IMR-90 (cell line): ENCODE results near the gene BRCA2. TPM values are rescaled to one million over a fixed set of nuclear protein-coding genes. Genes with fewer than 3 reads are reported as not detected.
"Not testable (repeated sequence)": the region's sequence is repeated elsewhere in the genome, so short reads cannot be mapped to it uniquely, and the experiment has no call there.

Source experiments
- ATAC-seq: fragments of 200-7000 bp; cut with Tn5 transposase; 2 replicates; pipeline ENCODE4 v1.9.1; 2020; ENCODE audit warnings: low read depth, mild to moderate bottlenecking, moderate library complexity
- BruUV-seq: library from RNA; stranded (reverse); fragments of 400-500 nt; replicated peaks from 2 replicates; lab custom pipeline; 2021; lab: Mats Ljungman, UMichigan
- CTCF ChIA-PET: fragments of 300-600 bp; formaldehyde crosslinking; extraction: SDS; loops from one replicate; lab custom pipeline; 2021; ENCODE audit warnings: antibody characterized with exemption; lab: Yijun Ruan, JAX
- POLR2A ChIA-PET: fragments of 300-600 bp; sonication (Branson Sonifier 250); formaldehyde crosslinking; loops from one replicate; lab custom pipeline; 2022; ENCODE audit warnings: antibody characterized with exemption; ENCODE audit not compliant: unreplicated experiment; lab: Charles Lee
- DNase-seq: peaks from one replicate; pipeline ENCODE4 v3.0.0; 2013
- H2AFZ ChIP-seq: replicated peaks from 2 replicates; pipeline ENCODE3; 2013; ENCODE audit warnings: low read length, mild to moderate bottlenecking; ENCODE audit not compliant: poor library complexity
- H2AK5ac ChIP-seq: 2 replicates; pipeline ENCODE4 v1.6.1; 2013; ENCODE audit warnings: low read depth, low read length, inconsistent platforms
- H2AK9ac ChIP-seq: replicated peaks from 2 replicates; pipeline ENCODE3; 2013; ENCODE audit warnings: mild to moderate bottlenecking, low read depth, low read length, moderate library complexity; ENCODE audit not compliant: poor library complexity
- H2BK120ac ChIP-seq: 2 replicates; pipeline ENCODE4 v1.6.1; 2013; ENCODE audit warnings: low read depth, low read length, inconsistent platforms
- H2BK15ac ChIP-seq: 3 replicates; pipeline ENCODE4 v1.6.1; 2013; ENCODE audit warnings: low read depth, low read length, inconsistent platforms
- H2BK20ac ChIP-seq: 2 replicates; pipeline ENCODE4 v1.6.1; 2013; ENCODE audit warnings: low read depth, mild to moderate bottlenecking, inconsistent platforms, low read length, moderate library complexity
- H2BK5ac ChIP-seq: 2 replicates; pipeline ENCODE4 v1.6.1; 2013; ENCODE audit warnings: mild to moderate bottlenecking, low read depth, low read length, inconsistent platforms; ENCODE audit not compliant: poor library complexity, severe bottlenecking
- H3K14ac ChIP-seq: replicated peaks from 2 replicates; pipeline ENCODE4 v1.6.1; 2013; ENCODE audit warnings: low read depth, low read length, inconsistent platforms
- H3K18ac ChIP-seq: 2 replicates; pipeline ENCODE4 v1.6.1; 2013; ENCODE audit warnings: low read depth, low read length, control low read depth
- H3K23ac ChIP-seq: 2 replicates; pipeline ENCODE4 v1.6.1; 2013; ENCODE audit warnings: low read depth, low read length, inconsistent platforms
- H3K27ac ChIP-seq: 2 replicates; pipeline ENCODE4 v1.5.1; 2013; ENCODE audit warnings: mild to moderate bottlenecking, control low read depth, low read length; ENCODE audit not compliant: insufficient read depth
- H3K27me3 ChIP-seq: 2 replicates; pipeline ENCODE4 v1.6.1; 2013; ENCODE audit warnings: low read length; ENCODE audit not compliant: control insufficient read depth, insufficient read depth
- H3K36me3 ChIP-seq: 2 replicates; pipeline ENCODE4 v1.6.1; 2013; ENCODE audit warnings: low read length, mixed read lengths; ENCODE audit not compliant: control insufficient read depth, insufficient read depth
- H3K4ac ChIP-seq: 2 replicates; pipeline ENCODE4 v1.6.1; 2013; ENCODE audit warnings: low read depth, low read length, inconsistent platforms
- H3K4me1 ChIP-seq: 2 replicates; pipeline ENCODE4 v1.6.1; 2013; ENCODE audit warnings: low read length, mixed read lengths; ENCODE audit not compliant: control insufficient read depth, insufficient read depth
- H3K4me2 ChIP-seq: 2 replicates; pipeline ENCODE4 v1.6.1; 2013; ENCODE audit warnings: low read depth, mild to moderate bottlenecking, control low read depth, low read length, moderate library complexity
- H3K4me3 ChIP-seq: 2 replicates; pipeline ENCODE4 v1.5.1; 2013; ENCODE audit warnings: low read depth, mild to moderate bottlenecking, control low read depth, low read length, moderate library complexity; ENCODE audit not compliant: insufficient read depth
- H3K56ac ChIP-seq: 2 replicates; pipeline ENCODE4 v1.6.1; 2013; ENCODE audit warnings: low read length, inconsistent platforms; ENCODE audit not compliant: insufficient read depth; ENCODE audit errors: extremely low read depth
- H3K79me1 ChIP-seq, 2 experiments: 2 replicates each; pipeline ENCODE4 v1.6.1; 2013; ENCODE audit warnings: low read length in 2 of 2, inconsistent platforms in 1 of 2, low read depth in 1 of 2
- H3K9ac ChIP-seq: 2 replicates; pipeline ENCODE4 v1.6.1; 2013; ENCODE audit warnings: low read depth, low read length, control low read depth
- H3K9me1 ChIP-seq: 2 replicates; pipeline ENCODE4 v1.6.1; 2013; ENCODE audit warnings: low read length, inconsistent platforms; ENCODE audit not compliant: insufficient read depth
- H3K9me3 ChIP-seq: 2 replicates; pipeline ENCODE4 v1.6.1; 2013; ENCODE audit warnings: low read length; ENCODE audit not compliant: control insufficient read depth, insufficient read depth
- H4K20me1 ChIP-seq: 2 replicates; pipeline ENCODE4 v1.6.1; 2013; ENCODE audit warnings: low read length, inconsistent platforms; ENCODE audit not compliant: insufficient read depth
- H4K5ac ChIP-seq: 2 replicates; pipeline ENCODE4 v1.6.1; 2013; ENCODE audit warnings: mild to moderate bottlenecking, low read depth, low read length, control low read depth
- H4K8ac ChIP-seq, 2 experiments: 2 replicates each; pipeline ENCODE4 v1.6.1; 2013; ENCODE audit warnings: low read depth in 2 of 2, low read length in 2 of 2, control low read depth in 1 of 2, inconsistent platforms in 1 of 2
- H4K91ac ChIP-seq: 2 replicates; pipeline ENCODE4 v1.6.1; 2013; ENCODE audit warnings: low read depth, low read length, inconsistent platforms; ENCODE audit not compliant: insufficient read depth
- WGBS, 2 experiments: methylation state at CpG; one replicate each; pipeline versions ENCODE4 v1.1.5 to v1.1.7; 2013; ENCODE audit warnings: missing lambda C conversion rate in 2 of 2; ENCODE audit not compliant: insufficient read length in 1 of 2; ENCODE audit errors: extremely low coverage in 2 of 2; 5-methylcytosine and 5-hydroxymethylcytosine counted together
- dilution Hi-C: fragments of 300-500 bp; cut with HindIII; formaldehyde crosslinking; loops from one replicate; pipeline ENCODE4 v1.14.3; 2018; ENCODE audit warnings: low sequenced_read_pairs; ENCODE audit not compliant: unreplicated experiment
- in situ Hi-C: fragments of 300-500 bp; cut with MboI; formaldehyde crosslinking; loops from 3 replicates; pipeline ENCODE4 v1.14.3; 2019; ENCODE audit warnings: low sequenced_read_pairs, inconsistent platforms, mixed read lengths
- intact Hi-C: fragments of 100-400 bp; cut with micrococcal nuclease; formaldehyde crosslinking; loops from 2 replicates; pipeline ENCODE4 v1.10.0; 2022
- polyA plus RNA-seq, 3 experiments: library from polyadenylated mRNA; depleted of rRNA; stranded (reverse); fragments of >200 nt; gene quantifications; 2 replicates each; pipeline ENCODE4 v1.2.3, GENCODE V29; 2012; ENCODE audit warnings: low replicate concordance in 1 of 3
- total RNA-seq: library from RNA; depleted of rRNA; stranded (reverse); fragments of >200 nt; gene quantifications from 2 replicates; pipeline ENCODE4 v1.2.3, GENCODE V29; 2012

BRCA2 gene
- total and polyA plus RNA-seq, 2 of the 4 experiments (the other 2 are of a cell fraction), result 2.0 to 9.7 TPM

DNA sequence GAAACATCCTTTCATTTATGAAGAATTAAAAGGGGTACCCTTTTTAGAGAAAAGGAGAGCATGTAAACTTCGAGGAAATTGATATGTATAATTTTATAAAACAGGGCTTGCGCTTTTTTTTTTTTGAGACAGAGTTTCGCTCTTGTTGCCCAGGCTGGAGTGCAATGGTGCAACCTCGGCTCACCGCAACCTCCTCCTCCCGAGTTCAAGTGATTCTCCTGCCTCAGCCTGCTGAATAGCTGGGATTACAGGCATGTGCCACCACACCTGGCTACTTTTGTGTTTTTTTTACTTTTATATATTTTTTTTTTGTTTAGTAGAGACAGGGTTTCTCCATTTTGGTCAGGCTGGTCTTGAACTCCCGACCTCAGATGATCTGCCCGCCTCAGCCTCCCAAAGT lies 40.6 kb downstream of the BRCA2 start:
- H3K4me3 ChIP-seq, H2BK15ac ChIP-seq, H3K36me3 ChIP-seq, H3K27me3 ChIP-seq, H2AK5ac ChIP-seq, H2AFZ ChIP-seq, H3K18ac ChIP-seq, H2BK5ac ChIP-seq, H3K4ac ChIP-seq, H3K56ac ChIP-seq, H3K4me2 ChIP-seq, H3K9ac ChIP-seq, H3K4me1 ChIP-seq, intact Hi-C loops, H4K91ac ChIP-seq, H3K27ac ChIP-seq, H4K5ac ChIP-seq, H2AK9ac ChIP-seq, H3K14ac ChIP-seq, H3K79me1 ChIP-seq, dilution Hi-C loops, H4K8ac ChIP-seq, CTCF ChIA-PET, ATAC-seq, H3K9me3 ChIP-seq, H3K23ac ChIP-seq, H4K20me1 ChIP-seq, H3K9me1 ChIP-seq, DNase-seq, H2BK20ac ChIP-seq, in situ Hi-C loops, BruUV-seq, H2BK120ac ChIP-seq: not testable (repeated sequence)
- 100% methylated on average over 1 of the region's 8 CpGs; no CpG with 5 or more reads in 1 of the 2 experiments for WGBS, 2 experiments
- POLR2A ChIA-PET, result interaction anchor here (0.7 kb wide), 1 partner anchor 8 kb away, joined by 5 read pairs; no protein-coding TSS in a partner anchor
